Endothelial cell (in vitro differentiated cells): Measurements from ENCODE around the gene ATP6V0B. TPM values are rescaled to one million over a fixed set of nuclear protein-coding genes. Genes with fewer than 3 reads are reported as not detected.
A peak's percentile ranks its signal among the peaks of the same experiment; 100 is the strongest.

Experiments
- DNase-seq: peaks from one replicate; pipeline ENCODE4 v3.0.0; 2021; ENCODE audit warnings: low spot score
- H3K27ac Mint-ChIP-seq: one replicate; pipeline ENCODE4 v1.8.0; 2021; ENCODE audit warnings: mixed read lengths, inconsistent platforms; ENCODE audit not compliant: unreplicated experiment
- H3K27me3 Mint-ChIP-seq: one replicate; pipeline ENCODE4 v1.8.0; 2021; ENCODE audit warnings: mild to moderate bottlenecking, moderate library complexity, mixed read lengths, inconsistent platforms; ENCODE audit not compliant: unreplicated experiment
- H3K36me3 Mint-ChIP-seq: one replicate; pipeline ENCODE4 v1.8.0; 2021; ENCODE audit warnings: mild to moderate bottlenecking, low read depth, mixed read lengths, inconsistent platforms; ENCODE audit not compliant: unreplicated experiment
- H3K4me1 Mint-ChIP-seq: one replicate; pipeline ENCODE4 v1.8.0; 2021; ENCODE audit warnings: mild to moderate bottlenecking, mixed read lengths, inconsistent platforms; ENCODE audit not compliant: unreplicated experiment
- H3K4me3 Mint-ChIP-seq: one replicate; pipeline ENCODE4 v1.8.0; 2021; ENCODE audit warnings: mild to moderate bottlenecking, mixed read lengths, inconsistent platforms; ENCODE audit not compliant: unreplicated experiment
- H3K9me3 Mint-ChIP-seq: one replicate; pipeline ENCODE4 v1.8.0; 2021; ENCODE audit warnings: mixed read lengths, inconsistent platforms; ENCODE audit not compliant: unreplicated experiment
- total RNA-seq: library from RNA; stranded (reverse); fragmentation: NEBNext Ultra II Directional; extraction: Animal tissue kit (Norgen Biotek cat#: 25700); gene quantifications from one replicate; pipeline ENCODE4 v1.2.1, GENCODE V29; 2021; ENCODE audit not compliant: unreplicated experiment
- TF ChIP-seq, protein P1 (sequence below): fragments of 200-600 bp; sonication (generic); IDR thresholded peaks from one replicate; pipeline ENCODE4 v1.5.0; 2021; ENCODE audit warnings: antibody characterized with exemption; ENCODE audit not compliant: unreplicated experiment

Gene ATP6V0B
- total RNA-seq, 1 donor from 2014 or later = 94.5 TPM

- Mint-ChIP-seq H3K9me3 (no peaks in the 10 kb centered on the region), H3K4me3 (no peak overlapping the region), H3K4me1 (peaks cover 13% of the 10 kb centered on the region), H3K27me3 (peaks cover 2% of the 10 kb centered on the region), H3K27ac (no peak overlapping the region), H3K36me3 (no peaks in the 10 kb centered on the region)
- TF ChIP-seq, protein P1, sequence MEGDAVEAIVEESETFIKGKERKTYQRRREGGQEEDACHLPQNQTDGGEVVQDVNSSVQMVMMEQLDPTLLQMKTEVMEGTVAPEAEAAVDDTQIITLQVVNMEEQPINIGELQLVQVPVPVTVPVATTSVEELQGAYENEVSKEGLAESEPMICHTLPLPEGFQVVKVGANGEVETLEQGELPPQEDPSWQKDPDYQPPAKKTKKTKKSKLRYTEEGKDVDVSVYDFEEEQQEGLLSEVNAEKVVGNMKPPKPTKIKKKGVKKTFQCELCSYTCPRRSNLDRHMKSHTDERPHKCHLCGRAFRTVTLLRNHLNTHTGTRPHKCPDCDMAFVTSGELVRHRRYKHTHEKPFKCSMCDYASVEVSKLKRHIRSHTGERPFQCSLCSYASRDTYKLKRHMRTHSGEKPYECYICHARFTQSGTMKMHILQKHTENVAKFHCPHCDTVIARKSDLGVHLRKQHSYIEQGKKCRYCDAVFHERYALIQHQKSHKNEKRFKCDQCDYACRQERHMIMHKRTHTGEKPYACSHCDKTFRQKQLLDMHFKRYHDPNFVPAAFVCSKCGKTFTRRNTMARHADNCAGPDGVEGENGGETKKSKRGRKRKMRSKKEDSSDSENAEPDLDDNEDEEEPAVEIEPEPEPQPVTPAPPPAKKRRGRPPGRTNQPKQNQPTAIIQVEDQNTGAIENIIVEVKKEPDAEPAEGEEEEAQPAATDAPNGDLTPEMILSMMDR = no peak
- no peak for DNase-seq
These were observed 18.6 kb downstream of the ATP6V0B start for GRCh38 chr1:43993206-43993914.

DNA sequence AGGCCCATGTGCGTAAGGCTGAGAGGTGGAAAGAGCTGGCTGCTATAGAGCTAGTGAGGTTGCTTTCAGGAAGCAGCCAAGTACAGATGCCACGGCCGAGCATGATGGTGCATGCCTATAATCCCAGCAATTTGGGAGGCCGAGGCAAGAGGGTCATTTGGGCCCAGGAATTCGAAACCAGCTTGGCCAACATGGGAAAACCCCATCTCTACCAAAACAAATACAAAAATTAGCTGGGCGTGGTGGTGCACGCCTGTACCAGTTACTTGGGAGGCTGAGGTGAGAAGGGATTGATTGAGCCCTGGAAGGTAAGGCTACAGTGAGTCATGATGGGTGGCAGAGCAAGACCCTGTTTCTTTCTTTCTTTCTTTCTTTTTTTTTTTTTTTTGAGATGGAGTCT, 19.3 kb downstream of the ATP6V0B start:
- TF ChIP-seq, protein P1 = no peak
- H3K4me1 Mint-ChIP-seq = peaks cover 13% of the 10 kb centered on the region
- no peak for DNase-seq
- H3K36me3 Mint-ChIP-seq = no peaks in the 10 kb centered on the region
- H3K27ac Mint-ChIP-seq = no peak overlapping the region
- peaks cover 3% of the 10 kb centered on the region for H3K27me3 Mint-ChIP-seq
- H3K9me3 Mint-ChIP-seq = no peaks in the 10 kb centered on the region
- H3K4me3 Mint-ChIP-seq = no peak overlapping the region

GRCh38 chr1:43994794-43995790, 20.3 kb downstream of the ATP6V0B start:
- H3K9me3 Mint-ChIP-seq = no peaks in the 10 kb centered on the region
- H3K27me3 Mint-ChIP-seq = peaks cover 3% of the 10 kb centered on the region
- TF ChIP-seq, protein P1 = no peak
- no peaks in the 10 kb centered on the region for H3K36me3 Mint-ChIP-seq
- DNase-seq = peak; percentile 47
- no peak overlapping the region for H3K27ac Mint-ChIP-seq
- peaks cover 13% of the 10 kb centered on the region for H3K4me1 Mint-ChIP-seq
- peak overlapping the region; percentile 67 for H3K4me3 Mint-ChIP-seq

DNA sequence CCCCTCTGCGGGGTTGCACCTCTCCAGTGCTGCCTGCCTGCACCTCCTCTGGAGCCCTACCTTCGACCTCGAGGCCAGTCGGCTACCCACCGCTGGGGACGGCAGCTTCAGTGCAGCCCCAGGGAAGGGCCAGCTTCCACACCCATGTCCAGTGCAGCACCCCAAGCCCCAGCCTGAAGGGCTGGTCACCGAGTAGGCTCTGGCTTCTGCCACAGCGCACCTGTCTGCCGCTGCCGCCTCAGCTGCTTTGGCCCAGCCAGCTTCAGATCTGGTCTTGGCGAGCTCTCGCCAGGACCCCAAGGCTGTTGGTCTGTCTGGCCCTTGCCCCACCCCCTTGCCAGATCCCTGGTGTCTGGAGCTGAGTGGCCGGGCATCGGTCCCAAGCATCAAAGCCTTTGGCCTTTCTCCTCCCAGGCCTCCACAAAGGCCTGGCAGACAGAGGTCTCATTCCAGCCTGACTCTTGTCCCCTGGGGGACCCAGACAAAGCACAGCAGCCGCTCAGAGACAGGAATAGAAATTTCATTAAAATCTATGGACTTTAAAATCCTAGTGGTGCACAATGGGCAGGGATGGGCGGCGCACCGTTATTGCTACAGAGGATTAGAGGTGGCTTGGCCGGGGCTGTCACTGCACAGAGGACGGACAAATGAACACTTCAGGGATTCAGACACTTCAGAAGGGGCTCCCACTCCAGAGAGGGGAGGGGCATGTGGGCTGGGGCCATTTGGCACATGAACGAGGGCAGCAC, 21.4 kb downstream of the ATP6V0B start:
- Mint-ChIP-seq H3K27me3 (peaks cover 3% of the 10 kb centered on the region), H3K27ac (no peak overlapping the region), H3K36me3 (no peaks in the 10 kb centered on the region), H3K4me3 (no peak overlapping the region), H3K4me1 (peaks cover 13% of the 10 kb centered on the region), H3K9me3 (no peaks in the 10 kb centered on the region)
- TF ChIP-seq, protein P1 = no peak
- DNase-seq = no peak
